GM12891 (cell line): ENCODE measurements around the gene FKBP15.

Source experiments
- POLR2A ChIP-seq: IDR thresholded peaks from 2 replicates; pipeline ENCODE4 v1.6.1; 2011; ENCODE audit warnings: low read depth, low read length, control low read depth
- POLR2AphosphoS5 ChIP-seq: IDR thresholded peaks from 2 replicates; pipeline ENCODE4 v1.6.1; 2011; ENCODE audit warnings: low read depth, low read length, control low read depth
- POU2F2 ChIP-seq: IDR thresholded peaks from 2 replicates; pipeline ENCODE4 v1.6.1; 2011; ENCODE audit warnings: low read depth, mild to moderate bottlenecking, control low read depth, low read length, moderate library complexity
- SPI1 ChIP-seq: IDR thresholded peaks from 2 replicates; pipeline ENCODE4 v1.6.1; 2011; ENCODE audit warnings: low read depth, low read length, control low read depth
- TAF1 ChIP-seq: IDR thresholded peaks from 2 replicates; pipeline ENCODE4 v1.6.1; 2011; ENCODE audit warnings: low read depth, low read length, control low read depth

DNA sequence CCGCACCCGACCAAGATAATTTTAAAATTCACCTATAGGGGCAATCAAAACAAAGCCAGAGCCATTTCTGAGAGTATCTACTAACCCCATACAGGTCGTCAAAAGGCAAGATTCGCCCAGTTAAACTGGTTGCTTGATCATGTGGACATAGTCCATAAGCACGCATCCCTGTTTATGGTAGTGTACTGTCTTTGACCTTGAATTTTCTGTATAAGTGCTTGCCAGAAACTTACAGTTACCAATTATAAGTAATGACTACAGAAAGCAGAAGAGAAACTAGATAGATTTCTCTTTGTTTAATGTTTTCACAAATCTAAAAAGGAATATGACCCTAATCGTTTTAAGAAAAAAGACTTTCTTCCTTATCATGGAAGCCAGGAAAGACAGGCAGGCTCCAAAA lies 25.9 kb upstream of the FKBP15 start:
- TF ChIP-seq POLR2A: no peak
- peak; percentile 62 for TF ChIP-seq SPI1
- TF ChIP-seq POLR2AphosphoS5: no peak
- TF ChIP-seq TAF1: no peak
- TF ChIP-seq POU2F2: no peak
